Measurements from ENCODE around the gene PTPRU. TPM values are rescaled to one million over a fixed set of nuclear protein-coding genes. Genes with fewer than 3 reads are reported as not detected.

Gene PTPRU
- total RNA-seq, 3 donors from 2014 or later = 1.8 to 14.3 (median 2.2) TPM

DNA sequence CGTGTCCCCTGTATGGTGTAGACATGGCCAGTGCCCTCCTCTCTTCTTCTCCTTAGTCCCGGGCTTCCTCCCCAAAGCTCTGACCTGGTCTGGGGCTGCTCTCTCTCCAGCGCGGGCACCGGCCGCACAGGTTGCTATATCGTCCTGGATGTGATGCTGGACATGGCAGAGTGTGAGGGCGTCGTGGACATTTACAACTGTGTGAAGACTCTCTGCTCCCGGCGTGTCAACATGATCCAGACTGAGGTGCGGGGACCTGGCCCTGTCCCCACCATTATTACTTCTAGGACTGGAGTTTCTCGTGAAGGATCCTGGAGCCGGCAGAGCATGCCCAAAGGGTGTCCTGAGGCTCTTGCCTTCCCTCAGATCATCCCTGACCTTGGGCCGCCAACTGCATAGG, 78.9 kb downstream of the PTPRU start:
- DNase-seq (no peak), ATAC-seq (no peak)
- TF ChIP-seq CTCF (IDR thresholded peaks at IDR 0.05) = no peak
- Histone ChIP-seq H3K9me3 (no peaks in the 10 kb centered on the region), H3K4me3 (no peak overlapping the region), H3K4me1 (ENCODE audit: low read depth) (no peaks in the 10 kb centered on the region), H3K36me3 (ENCODE audit: low read depth) (no peaks in the 10 kb centered on the region)
- intact Hi-C loops (cut with DNase I, micrococcal nuclease) = no loop called here

DNA sequence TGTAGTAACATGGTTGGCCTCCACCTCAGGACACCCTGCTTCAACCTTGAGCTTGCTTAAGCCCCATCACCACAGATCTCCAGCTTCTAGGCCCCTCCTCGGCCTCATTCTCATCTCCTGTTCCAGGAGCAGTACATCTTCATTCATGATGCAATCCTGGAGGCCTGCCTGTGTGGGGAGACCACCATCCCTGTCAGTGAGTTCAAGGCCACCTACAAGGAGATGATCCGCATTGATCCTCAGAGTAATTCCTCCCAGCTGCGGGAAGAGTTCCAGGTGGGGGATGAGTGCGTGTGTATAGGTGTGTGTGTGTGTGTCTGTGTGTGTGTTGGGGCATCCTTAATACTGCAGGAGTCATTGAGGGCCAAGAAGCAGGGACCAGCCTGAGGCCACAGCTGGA, 79.6 kb downstream of the PTPRU start:
- DNase-seq = no peak
- Histone ChIP-seq H3K36me3 (ENCODE audit: low read depth) (no peaks in the 10 kb centered on the region), H3K4me3 (no peak overlapping the region), H3K4me1 (ENCODE audit: low read depth) (no peaks in the 10 kb centered on the region), H3K9me3 (no peaks in the 10 kb centered on the region)
- ATAC-seq = no peak
- intact Hi-C loops (cut with DNase I, micrococcal nuclease) = no loop called here
- no peak for TF ChIP-seq CTCF (IDR thresholded peaks at IDR 0.05)

GRCh38 chr1:29317063-29317915, 81.0 kb downstream of the PTPRU start:
- intact Hi-C loops (cut with DNase I, micrococcal nuclease) = no loop called here
- no peak for DNase-seq

GRCh38 chr1:29317916-29318530, 81.7 kb downstream of the PTPRU start:
- intact Hi-C loops (cut with DNase I, micrococcal nuclease) = no loop called here
- no peaks in the 10 kb centered on the region for H3K4me1 ChIP-seq (ENCODE audit: low read depth)
- DNase-seq (no peak), ATAC-seq (no peak)
- no peak for TF ChIP-seq CTCF (IDR thresholded peaks at IDR 0.05)
- no peak overlapping the region for H3K4me3 ChIP-seq
- H3K9me3 ChIP-seq = no peaks in the 10 kb centered on the region
- no peaks in the 10 kb centered on the region for H3K36me3 ChIP-seq (ENCODE audit: low read depth)

More at GRCh38 chr1:29317063-29317915, 81.0 kb downstream of the PTPRU start:
- no peaks in the 10 kb centered on the region for H3K4me1 ChIP-seq (ENCODE audit: low read depth)
- H3K4me3 ChIP-seq = no peak overlapping the region
- ATAC-seq = no peak
- H3K9me3 ChIP-seq = no peaks in the 10 kb centered on the region
- H3K36me3 ChIP-seq (ENCODE audit: low read depth) = no peaks in the 10 kb centered on the region
- TF ChIP-seq CTCF (IDR thresholded peaks at IDR 0.05) = no peak

DNA sequence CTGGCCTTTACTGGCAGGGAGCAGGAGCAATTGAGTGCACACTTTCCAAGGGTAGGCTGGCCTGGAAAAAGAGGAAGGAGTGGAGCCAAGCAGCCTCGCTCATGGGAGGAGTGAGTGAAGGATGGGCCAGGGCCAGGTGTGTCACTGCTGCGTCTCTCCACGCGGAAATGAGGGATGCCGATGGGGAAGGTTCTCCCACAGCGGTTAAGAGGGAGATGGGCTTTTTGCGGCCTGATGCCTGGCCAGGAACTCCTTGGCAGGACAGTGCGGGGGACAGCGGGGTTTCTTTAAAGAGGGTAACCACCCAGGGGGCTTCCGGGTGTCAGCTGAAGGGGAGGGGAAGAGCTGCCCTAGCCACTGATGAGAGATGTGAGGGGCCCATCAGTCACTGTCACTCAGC, 82.4 kb downstream of the PTPRU start:
- no peak for TF ChIP-seq CTCF (IDR thresholded peaks at IDR 0.05)
- ATAC-seq (no peak), DNase-seq (no peak)
- Histone ChIP-seq H3K36me3 (ENCODE audit: low read depth) (no peaks in the 10 kb centered on the region), H3K4me3 (no peak overlapping the region), H3K4me1 (ENCODE audit: low read depth) (no peaks in the 10 kb centered on the region), H3K9me3 (no peaks in the 10 kb centered on the region)
- intact Hi-C loops (cut with DNase I, micrococcal nuclease) = no loop called here

Measured in mucosa of descending colon (tissue), 3 donors.